Measurements from ENCODE around the gene ZSCAN9.

ZSCAN9 gene

GRCh38 chr6:28266563-28266961 lies 41.5 kb downstream of the ZSCAN9 start:
- no peak for DNase-seq (ENCODE audit: low read depth in 1 of 2, low spot score in 1 of 2)

- peak; percentile 70 to 80 for DNase-seq (ENCODE audit: low read depth in 1 of 2, low spot score in 1 of 2)
Measured at GRCh38 chr6:28266962-28267694, 42.1 kb downstream of the ZSCAN9 start, which contains the start of gene ZSCAN26. Gene ZSCAN26 (plus strand): TSS chr6:28267143. CDS start chr6:28271920, 4,777 bp downstream.

DNA sequence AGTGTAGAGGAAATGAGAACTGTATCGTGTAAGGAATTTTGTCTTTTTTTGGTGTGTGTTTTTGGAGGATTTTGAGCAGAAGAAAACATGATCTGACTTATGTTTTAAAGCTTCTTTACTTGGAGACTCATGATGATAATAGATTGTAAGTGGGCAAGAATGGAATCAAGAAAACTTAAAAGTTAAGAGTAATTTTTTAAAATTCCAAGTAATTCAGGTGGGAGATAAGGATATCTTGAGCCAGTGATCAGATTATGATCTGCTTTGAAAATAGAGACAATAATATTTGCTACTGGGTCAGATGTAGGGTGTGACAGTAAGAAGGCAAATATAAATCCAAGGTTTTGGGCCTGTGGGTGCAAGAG lies 42.6 kb downstream of the ZSCAN9 start:
- DNase-seq (ENCODE audit: low read depth in 1 of 2, low spot score in 1 of 2): no peak

GRCh38 chr6:28269492-28269891 lies 44.4 kb downstream of the ZSCAN9 start:
- DNase-seq (ENCODE audit: low read depth in 1 of 2, low spot score in 1 of 2): no peak

- DNase-seq (ENCODE audit: low read depth in 1 of 2, low spot score in 1 of 2): no peak
Measured at GRCh38 chr6:28274888-28275287, 49.8 kb downstream of the ZSCAN9 start.

- no peak for DNase-seq (ENCODE audit: low read depth in 1 of 2, low spot score in 1 of 2)
Measured at GRCh38 chr6:28277746-28278145, 52.7 kb downstream of the ZSCAN9 start.

DNA sequence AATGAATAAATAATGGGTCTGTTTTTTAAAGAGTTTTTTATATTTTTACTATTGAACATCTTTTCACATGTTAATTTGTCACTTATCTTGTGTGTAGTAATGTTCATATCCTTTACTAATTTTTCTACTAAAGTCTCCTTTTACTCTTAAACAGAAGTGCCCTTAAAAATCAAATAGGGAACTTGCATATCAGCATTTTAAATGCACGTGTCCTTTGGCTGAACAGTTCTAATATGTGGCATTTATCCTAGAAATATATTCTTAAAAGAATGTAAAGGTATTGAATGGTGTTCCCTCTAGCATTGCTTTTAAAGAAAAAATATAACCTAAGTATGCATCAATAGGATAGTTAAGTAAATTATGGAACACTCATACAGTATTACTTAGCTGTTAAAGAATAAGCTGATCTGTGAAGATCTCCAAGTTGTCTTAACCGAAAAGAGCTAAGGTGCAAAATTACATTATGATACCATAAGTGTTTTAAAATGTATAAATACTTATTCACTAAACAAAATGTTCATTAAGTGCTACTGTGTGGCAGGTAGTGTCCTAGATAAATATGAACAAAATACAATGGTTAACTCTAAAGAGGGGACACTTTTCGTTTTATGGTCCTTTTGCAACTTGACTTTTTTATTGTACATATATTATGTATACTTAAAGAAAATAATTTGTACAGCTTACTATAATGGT lies 55.7 kb downstream of the ZSCAN9 start:
- no peak for DNase-seq (ENCODE audit: low read depth in 1 of 2, low spot score in 1 of 2)

- DNase-seq (ENCODE audit: low read depth in 1 of 2, low spot score in 1 of 2): peak in 1 of 2 donors; percentile 36
Measured at GRCh38 chr6:28281288-28282064, 56.4 kb downstream of the ZSCAN9 start, which contains the start of gene PGBD1. Gene PGBD1 (plus strand): TSS chr6:28281572. CDS start chr6:28283814, 2,242 bp downstream.

- DNase-seq (ENCODE audit: low read depth in 1 of 2, low spot score in 1 of 2): no peak
Measured at GRCh38 chr6:28282926-28283325, 57.9 kb downstream of the ZSCAN9 start.

Data from stimulated activated CD4-positive, alpha-beta T cell treated with anti-CD3 and anti-CD28 coated beads, Interleukin-15, amount 100 ng/mL, for 1 hour (primary cell).